GM12872 (cell line): Measurements from ENCODE around the gene EIF3D.

ENCODE experiments used
- TF ChIP-seq, protein P1 (sequence below): IDR thresholded peaks from 3 replicates; pipeline ENCODE4 v1.5.1; 2011; ENCODE audit warnings: low read depth, mild to moderate bottlenecking, low read length, moderate library complexity; ENCODE audit not compliant: insufficient read depth

The EIF3D gene

DNA sequence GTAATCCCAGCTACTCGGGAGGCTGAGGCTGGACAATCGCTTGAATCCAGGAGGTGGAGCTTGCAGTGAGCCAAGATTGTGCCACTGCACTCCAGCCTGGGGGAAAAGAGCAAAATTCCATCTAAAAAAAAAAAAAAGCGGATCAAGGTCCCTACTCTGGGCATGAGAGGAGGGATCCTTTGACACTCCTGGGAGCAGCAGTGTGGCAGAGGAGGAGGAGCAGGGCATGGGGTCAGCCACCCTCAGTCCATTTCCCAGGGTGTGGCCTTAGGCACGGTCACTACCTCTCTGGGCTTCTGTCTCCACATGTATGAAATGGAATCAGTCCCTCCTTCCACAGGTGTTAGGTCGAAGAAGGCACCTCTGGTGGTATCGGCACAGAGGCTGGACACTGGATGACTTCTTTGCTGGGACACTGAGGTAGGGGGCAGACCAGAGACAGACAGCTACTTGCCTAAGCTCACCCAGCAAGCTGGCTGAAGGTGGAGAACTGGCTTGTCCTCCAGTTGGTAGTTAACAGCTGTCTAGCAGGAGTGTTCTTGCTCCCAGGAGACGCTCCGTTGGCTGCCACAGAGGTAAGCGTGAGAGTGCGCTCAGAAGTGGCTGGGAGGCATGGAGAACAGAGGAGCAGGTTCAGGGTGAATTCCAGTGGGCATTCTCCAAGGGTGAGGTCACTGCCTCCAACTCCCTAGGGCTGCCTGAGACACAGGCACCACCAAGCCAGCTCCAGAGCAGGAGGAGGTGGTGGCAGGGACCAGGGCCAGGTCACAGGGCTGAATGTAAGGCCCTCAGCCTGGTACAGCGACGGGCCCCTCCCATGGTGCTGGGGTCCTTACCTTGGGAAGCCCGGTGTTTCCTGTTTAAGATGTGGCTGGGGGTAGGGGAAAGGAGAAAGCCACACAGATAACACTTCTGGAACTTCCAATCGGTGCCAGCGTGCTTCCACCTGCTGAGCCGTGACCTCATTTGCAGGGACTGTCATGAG is 67.0 kb downstream of the EIF3D start:
- TF ChIP-seq, protein P1, sequence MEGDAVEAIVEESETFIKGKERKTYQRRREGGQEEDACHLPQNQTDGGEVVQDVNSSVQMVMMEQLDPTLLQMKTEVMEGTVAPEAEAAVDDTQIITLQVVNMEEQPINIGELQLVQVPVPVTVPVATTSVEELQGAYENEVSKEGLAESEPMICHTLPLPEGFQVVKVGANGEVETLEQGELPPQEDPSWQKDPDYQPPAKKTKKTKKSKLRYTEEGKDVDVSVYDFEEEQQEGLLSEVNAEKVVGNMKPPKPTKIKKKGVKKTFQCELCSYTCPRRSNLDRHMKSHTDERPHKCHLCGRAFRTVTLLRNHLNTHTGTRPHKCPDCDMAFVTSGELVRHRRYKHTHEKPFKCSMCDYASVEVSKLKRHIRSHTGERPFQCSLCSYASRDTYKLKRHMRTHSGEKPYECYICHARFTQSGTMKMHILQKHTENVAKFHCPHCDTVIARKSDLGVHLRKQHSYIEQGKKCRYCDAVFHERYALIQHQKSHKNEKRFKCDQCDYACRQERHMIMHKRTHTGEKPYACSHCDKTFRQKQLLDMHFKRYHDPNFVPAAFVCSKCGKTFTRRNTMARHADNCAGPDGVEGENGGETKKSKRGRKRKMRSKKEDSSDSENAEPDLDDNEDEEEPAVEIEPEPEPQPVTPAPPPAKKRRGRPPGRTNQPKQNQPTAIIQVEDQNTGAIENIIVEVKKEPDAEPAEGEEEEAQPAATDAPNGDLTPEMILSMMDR: no peak
